ENCODE measurements around the gene BUD23.

- TF ChIP-seq ZBTB33 (IDR thresholded peaks at IDR 0.05; ENCODE audit: extremely low read depth, insufficient replicate concordance, low read length) (no peak), POLR2A (IDR thresholded peaks at IDR 0.05; ENCODE audit: borderline replicate concordance, extremely low read depth, insufficient read depth, insufficient read length) (no peak), FOSL1 (IDR thresholded peaks at IDR 0.05; ENCODE audit: low read depth) (no peak), SP1 (IDR thresholded peaks at IDR 0.05; ENCODE audit: low read depth) (no peak), RAD21 (IDR thresholded peaks at IDR 0.05; ENCODE audit: low read depth) (no peak), POLR2AphosphoS5 (IDR thresholded peaks at IDR 0.05; ENCODE audit: low read depth, low read length) (no peak)
- TF ChIP-seq, protein P1, sequence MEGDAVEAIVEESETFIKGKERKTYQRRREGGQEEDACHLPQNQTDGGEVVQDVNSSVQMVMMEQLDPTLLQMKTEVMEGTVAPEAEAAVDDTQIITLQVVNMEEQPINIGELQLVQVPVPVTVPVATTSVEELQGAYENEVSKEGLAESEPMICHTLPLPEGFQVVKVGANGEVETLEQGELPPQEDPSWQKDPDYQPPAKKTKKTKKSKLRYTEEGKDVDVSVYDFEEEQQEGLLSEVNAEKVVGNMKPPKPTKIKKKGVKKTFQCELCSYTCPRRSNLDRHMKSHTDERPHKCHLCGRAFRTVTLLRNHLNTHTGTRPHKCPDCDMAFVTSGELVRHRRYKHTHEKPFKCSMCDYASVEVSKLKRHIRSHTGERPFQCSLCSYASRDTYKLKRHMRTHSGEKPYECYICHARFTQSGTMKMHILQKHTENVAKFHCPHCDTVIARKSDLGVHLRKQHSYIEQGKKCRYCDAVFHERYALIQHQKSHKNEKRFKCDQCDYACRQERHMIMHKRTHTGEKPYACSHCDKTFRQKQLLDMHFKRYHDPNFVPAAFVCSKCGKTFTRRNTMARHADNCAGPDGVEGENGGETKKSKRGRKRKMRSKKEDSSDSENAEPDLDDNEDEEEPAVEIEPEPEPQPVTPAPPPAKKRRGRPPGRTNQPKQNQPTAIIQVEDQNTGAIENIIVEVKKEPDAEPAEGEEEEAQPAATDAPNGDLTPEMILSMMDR (IDR thresholded peaks at IDR 0.05 in 2 of 3, conservative IDR thresholded peaks at IDR 0.05 in 1 of 3; ENCODE audit: borderline replicate concordance in 1 of 3, insufficient read depth in 1 of 3, low read depth in 2 of 3, low read length in 2 of 3) = no peak
Measured at GRCh38 chr7:73708961-73709549, 25.7 kb downstream of the BUD23 start.
